HG03139 (cell line): Measurements from ENCODE around the gene AKT3.
"Not testable (repeated sequence)": the region's sequence is repeated elsewhere in the genome, so short reads cannot be mapped to it uniquely, and the experiment has no call there.

Experiments used
- ATAC-seq: cut with Tn5 transposase; IDR thresholded peaks from one replicate; pipeline ENCODE4 v1.9.1; 2021; ENCODE audit not compliant: unreplicated experiment

The AKT3 gene

GRCh38 chr1:243842161-243842560 lies 7.9 kb downstream of the AKT3 start:
- ATAC-seq, result no peak

GRCh38 chr1:243841507-243841906 lies 8.5 kb downstream of the AKT3 start:
- ATAC-seq, result no peak

- no peak for ATAC-seq
Observed at GRCh38 chr1:243837907-243838535, 12.0 kb downstream of the AKT3 start.

- ATAC-seq, result no peak
Observed at GRCh38 chr1:243834130-243834529, 15.9 kb downstream of the AKT3 start.

- ATAC-seq, result no peak
Observed at GRCh38 chr1:243831463-243831862, 18.6 kb downstream of the AKT3 start.

- ATAC-seq, result no peak
Observed at GRCh38 chr1:243827206-243827605, 22.8 kb downstream of the AKT3 start.

- ATAC-seq, result not testable (repeated sequence)
Observed at GRCh38 chr1:243824907-243825306, 25.1 kb downstream of the AKT3 start.

GRCh38 chr1:243821177-243821680 lies 28.8 kb downstream of the AKT3 start:
- ATAC-seq, result no peak

- ATAC-seq, result no peak
Observed at GRCh38 chr1:243819438-243819839, 30.6 kb downstream of the AKT3 start.

- no peak for ATAC-seq
Observed at GRCh38 chr1:243818978-243819377, 31.1 kb downstream of the AKT3 start.

- no peak for ATAC-seq
Observed at GRCh38 chr1:243814718-243815117, 35.3 kb downstream of the AKT3 start.

- ATAC-seq, result not testable (repeated sequence)
Observed at GRCh38 chr1:243807346-243807745, 42.7 kb downstream of the AKT3 start.

GRCh38 chr1:243806310-243806709 lies 43.7 kb downstream of the AKT3 start:
- no peak for ATAC-seq

GRCh38 chr1:243802736-243803135 lies 47.3 kb downstream of the AKT3 start:
- no peak for ATAC-seq

- ATAC-seq, result no peak
Observed at GRCh38 chr1:243801378-243801777, 48.7 kb downstream of the AKT3 start.

- no peak for ATAC-seq
Observed at GRCh38 chr1:243799908-243800307, 50.1 kb downstream of the AKT3 start.

- ATAC-seq, result no peak
Observed at GRCh38 chr1:243798726-243799125, 51.3 kb downstream of the AKT3 start.

- no peak for ATAC-seq
Observed at GRCh38 chr1:243796016-243796415, 54.0 kb downstream of the AKT3 start.

- no peak for ATAC-seq
Observed at GRCh38 chr1:243793298-243793697, 56.7 kb downstream of the AKT3 start.

GRCh38 chr1:243792891-243793290 lies 57.2 kb downstream of the AKT3 start:
- no peak for ATAC-seq

- no peak for ATAC-seq
Observed at GRCh38 chr1:243792401-243792800, 57.6 kb downstream of the AKT3 start.

GRCh38 chr1:243791586-243792267 lies 58.3 kb downstream of the AKT3 start:
- no peak for ATAC-seq

GRCh38 chr1:243790404-243790803 lies 59.6 kb downstream of the AKT3 start:
- no peak for ATAC-seq
